Activated CD8-positive, alpha-beta memory T cell treated with anti-CD3 and anti-CD28 coated beads for 48 hours (primary cell): ENCODE measurements around the gene NUDCD3.

Experiments used
- DNase-seq, 3 experiments: peaks; one replicate each; pipeline ENCODE4 v3.0.0-alpha.2; 2020; ENCODE audit warnings: low read depth in 2 of 3, low spot score in 2 of 3

Gene NUDCD3

GRCh38 chr7:44385434-44386138 lies 104.9 kb downstream of the NUDCD3 start:
- no peak for DNase-seq

GRCh38 chr7:44384586-44385433 lies 105.6 kb downstream of the NUDCD3 start:
- no peak for DNase-seq

DNA sequence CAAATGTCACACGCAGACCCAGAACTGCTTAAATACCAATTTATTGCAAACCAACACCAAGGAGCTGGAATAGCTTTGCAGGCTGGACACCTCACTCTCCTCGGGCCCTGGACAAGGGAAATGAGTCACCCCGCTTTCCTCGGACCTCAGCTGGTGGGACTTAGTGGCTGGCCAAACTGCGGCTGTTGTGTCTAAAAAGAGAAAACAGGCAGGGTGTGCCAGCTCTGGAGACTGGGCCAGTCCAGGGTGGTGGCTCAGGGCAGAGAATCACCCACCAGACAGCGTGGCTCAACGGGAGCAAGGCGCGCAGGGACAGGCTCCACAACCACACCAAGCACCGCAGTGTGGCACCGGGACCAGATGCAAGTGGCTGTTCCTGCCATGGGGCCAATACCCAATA lies 106.9 kb downstream of the NUDCD3 start:
- no peak for DNase-seq

- no peak for DNase-seq
These were observed 107.8 kb downstream of the NUDCD3 start for GRCh38 chr7:44382459-44383265.

GRCh38 chr7:44381494-44382220 lies 108.8 kb downstream of the NUDCD3 start:
- DNase-seq, result no peak

DNA sequence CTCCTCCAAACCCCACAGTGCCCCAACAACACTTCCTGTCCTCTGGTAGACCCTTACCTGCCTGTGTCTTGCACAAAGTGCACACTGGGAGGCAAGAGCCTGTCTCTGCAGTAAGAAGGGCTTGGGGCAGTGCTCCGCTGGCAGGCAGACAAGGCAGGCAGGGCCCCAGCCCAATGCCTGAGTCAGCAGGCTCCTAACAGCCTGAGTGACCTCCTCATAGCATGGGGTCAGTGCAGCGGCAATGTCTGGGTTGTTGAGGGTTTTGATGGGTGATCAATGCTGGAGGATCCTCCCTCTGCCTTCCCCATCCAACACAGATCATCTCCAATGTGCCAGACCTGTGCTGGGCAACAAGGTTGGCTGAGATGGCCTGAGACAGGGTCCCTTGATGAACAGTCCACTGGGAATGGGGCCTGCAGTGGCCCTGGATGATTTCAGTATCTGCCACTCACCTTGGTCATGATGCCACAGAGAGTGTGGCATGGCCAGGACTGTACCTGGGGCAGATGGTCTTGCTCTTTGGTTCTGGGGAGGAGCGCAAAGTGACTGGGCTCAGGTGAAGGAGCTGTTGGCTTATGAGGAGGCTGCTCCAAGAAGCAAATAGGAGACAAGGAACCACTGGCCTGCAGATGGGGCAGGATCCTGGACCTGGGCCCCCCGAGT lies 109.5 kb downstream of the NUDCD3 start:
- DNase-seq, result no peak

DNA sequence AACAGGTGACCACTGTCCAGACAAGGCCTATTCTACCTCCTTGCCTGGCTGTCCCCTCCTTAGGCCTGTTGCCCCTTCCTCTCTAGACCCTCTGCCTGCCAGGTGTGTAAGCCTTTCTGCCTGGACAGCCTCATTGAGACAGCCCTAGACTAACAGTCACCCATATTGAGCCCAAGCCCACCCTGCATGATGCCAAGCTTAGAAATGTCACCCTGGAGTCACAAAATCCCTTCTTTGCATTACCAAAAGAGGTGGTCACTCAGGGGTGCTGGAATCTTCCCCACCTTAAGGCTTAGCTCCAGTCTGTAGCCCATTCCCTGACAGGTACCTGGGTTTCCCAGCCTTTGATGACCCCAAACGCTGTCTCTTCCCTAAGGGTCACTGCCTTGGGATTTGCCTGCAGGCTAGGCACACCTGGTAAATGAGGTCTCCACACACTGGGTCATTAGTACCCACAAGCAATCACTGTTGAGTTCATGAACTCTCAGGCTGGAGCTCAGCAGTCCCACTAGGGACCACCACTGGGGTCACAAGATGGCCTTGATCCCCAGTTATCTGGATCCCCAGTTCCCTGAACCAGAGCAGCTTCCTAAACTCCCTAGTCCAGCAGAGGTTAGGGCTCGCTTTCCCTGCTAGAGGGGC lies 110.1 kb downstream of the NUDCD3 start:
- DNase-seq, result no peak

GRCh38 chr7:44379366-44380188 lies 110.9 kb downstream of the NUDCD3 start:
- DNase-seq, result no peak

GRCh38 chr7:44378744-44379143 lies 111.7 kb downstream of the NUDCD3 start:
- no peak for DNase-seq

- no peak for DNase-seq
These were observed 112.6 kb downstream of the NUDCD3 start for GRCh38 chr7:44377681-44378421.

DNA sequence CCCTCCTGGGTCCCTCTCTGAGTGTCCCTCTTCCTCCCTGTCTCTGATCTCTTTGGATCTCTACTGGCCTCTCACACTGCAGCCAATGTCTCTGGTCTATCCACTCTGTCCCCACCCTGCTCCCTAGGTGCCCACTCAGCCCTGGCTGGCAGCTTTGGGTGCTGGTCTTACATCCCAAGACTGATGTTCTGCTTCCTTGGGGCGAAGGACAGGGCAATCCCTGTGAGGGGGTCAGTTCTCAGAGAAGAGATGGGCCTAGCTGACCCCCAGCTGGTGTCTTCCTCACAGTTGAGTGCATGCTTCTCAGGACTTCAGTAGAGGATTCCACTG lies 113.4 kb downstream of the NUDCD3 start:
- no peak for DNase-seq

- DNase-seq, result no peak
These were observed 113.9 kb downstream of the NUDCD3 start for GRCh38 chr7:44376429-44377133.

- DNase-seq, result no peak
These were observed 114.5 kb downstream of the NUDCD3 start for GRCh38 chr7:44375926-44376342.

GRCh38 chr7:44375236-44375699 lies 115.2 kb downstream of the NUDCD3 start:
- DNase-seq, result no peak

DNA sequence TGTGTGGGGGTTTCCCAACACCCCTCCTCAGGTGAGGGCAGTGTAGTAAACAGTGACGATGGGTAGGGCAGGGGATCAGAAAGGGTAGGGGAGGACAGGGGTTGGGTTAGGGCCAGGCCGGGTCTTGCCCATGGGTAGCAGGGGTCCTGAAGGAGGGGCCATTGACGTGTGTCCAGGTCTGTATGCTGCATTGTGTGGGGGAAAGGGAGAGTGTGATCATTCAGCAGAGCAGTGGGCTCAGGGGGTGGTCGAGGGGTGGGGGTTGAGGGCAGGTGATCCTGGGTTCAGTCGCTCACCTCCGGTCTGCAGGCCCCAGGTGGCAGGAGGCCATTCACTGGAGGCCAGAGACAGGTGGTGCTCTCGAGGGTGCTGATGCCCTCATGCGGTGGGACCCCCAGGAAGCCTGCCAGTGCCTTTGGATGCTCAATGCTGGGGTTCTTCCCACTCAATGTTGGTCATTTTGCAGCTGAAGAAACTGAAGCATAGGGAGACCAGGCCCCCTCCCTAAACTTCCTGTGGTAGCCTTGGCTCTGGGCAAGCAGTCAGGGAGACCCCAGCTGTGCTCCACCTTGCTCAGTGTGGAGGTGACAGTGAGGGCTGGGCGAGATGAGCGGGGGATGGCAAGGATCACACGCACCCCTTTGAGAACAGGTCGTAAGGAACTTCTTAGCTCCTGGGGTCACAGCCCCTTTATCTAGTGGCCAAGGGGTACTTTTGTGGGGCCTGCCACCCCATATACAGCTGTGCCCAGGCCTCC lies 116.3 kb downstream of the NUDCD3 start:
- DNase-seq, result no peak

- DNase-seq, result no peak
These were observed 117.1 kb downstream of the NUDCD3 start for GRCh38 chr7:44373418-44373740.
